ENCODE data around the gene DCAF8L2.

DNA sequence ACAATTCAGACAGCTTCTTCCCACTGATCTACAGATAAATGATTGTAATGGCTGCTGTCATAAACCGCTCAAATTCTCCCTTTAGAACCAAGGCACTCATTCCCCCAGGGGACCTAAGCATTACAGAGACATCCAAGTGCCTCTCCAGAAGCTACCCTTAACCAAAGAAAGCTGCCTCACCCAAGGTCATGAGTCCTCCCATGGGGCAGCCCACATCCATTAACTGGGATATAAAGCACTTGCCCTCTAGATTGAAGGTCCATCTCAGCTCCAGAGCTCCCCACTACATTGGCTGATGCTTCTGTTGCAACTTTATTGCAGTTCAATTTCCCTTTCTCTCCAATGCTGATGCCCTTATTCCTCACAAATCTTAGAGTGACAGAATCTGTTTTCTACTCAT, 40.5 kb upstream of the DCAF8L2 start:
- no peak for TF ChIP-seq FOXM1 (IDR thresholded peaks at IDR 0.05; ENCODE audit: borderline replicate concordance)
- TF ChIP-seq SP1 (IDR thresholded peaks at IDR 0.05), result no peak
- TF ChIP-seq NFRKB (IDR thresholded peaks at IDR 0.05), result no peak
- TF ChIP-seq ELF4 (IDR thresholded peaks at IDR 0.05), result no peak
- TF ChIP-seq L3MBTL2 (conservative IDR thresholded peaks at IDR 0.05), result no peak
- TF ChIP-seq SUZ12 (IDR thresholded peaks at IDR 0.05), result no peak
- no peak for TF ChIP-seq FOXK2 (IDR thresholded peaks at IDR 0.05)
- TF ChIP-seq ZNF384 (IDR thresholded peaks at IDR 0.05), result no peak
- no peak for TF ChIP-seq HDGF (IDR thresholded peaks at IDR 0.05; ENCODE audit: borderline replicate concordance)
- TF ChIP-seq FOXA1 (IDR thresholded peaks at IDR 0.05), result no peak
- no peak for TF ChIP-seq BHLHE40 (IDR thresholded peaks at IDR 0.05; ENCODE audit: borderline replicate concordance)
- TF ChIP-seq CTBP1 (IDR thresholded peaks at IDR 0.05; ENCODE audit: borderline replicate concordance), result no peak
- TF ChIP-seq ARNT (IDR thresholded peaks at IDR 0.05), result no peak

All from HEK293T (cell line).